Measurements from ENCODE around the gene TCEA2. TPM values are rescaled to one million over a fixed set of nuclear protein-coding genes. Genes with fewer than 3 reads are reported as not detected.

Gene TCEA2
- total and polyA plus RNA-seq, 2 of the 13 experiments (the other 11 are each of a cell fraction or from before 2014, with no cell fraction given): 28.1 to 33.7 TPM

DNA sequence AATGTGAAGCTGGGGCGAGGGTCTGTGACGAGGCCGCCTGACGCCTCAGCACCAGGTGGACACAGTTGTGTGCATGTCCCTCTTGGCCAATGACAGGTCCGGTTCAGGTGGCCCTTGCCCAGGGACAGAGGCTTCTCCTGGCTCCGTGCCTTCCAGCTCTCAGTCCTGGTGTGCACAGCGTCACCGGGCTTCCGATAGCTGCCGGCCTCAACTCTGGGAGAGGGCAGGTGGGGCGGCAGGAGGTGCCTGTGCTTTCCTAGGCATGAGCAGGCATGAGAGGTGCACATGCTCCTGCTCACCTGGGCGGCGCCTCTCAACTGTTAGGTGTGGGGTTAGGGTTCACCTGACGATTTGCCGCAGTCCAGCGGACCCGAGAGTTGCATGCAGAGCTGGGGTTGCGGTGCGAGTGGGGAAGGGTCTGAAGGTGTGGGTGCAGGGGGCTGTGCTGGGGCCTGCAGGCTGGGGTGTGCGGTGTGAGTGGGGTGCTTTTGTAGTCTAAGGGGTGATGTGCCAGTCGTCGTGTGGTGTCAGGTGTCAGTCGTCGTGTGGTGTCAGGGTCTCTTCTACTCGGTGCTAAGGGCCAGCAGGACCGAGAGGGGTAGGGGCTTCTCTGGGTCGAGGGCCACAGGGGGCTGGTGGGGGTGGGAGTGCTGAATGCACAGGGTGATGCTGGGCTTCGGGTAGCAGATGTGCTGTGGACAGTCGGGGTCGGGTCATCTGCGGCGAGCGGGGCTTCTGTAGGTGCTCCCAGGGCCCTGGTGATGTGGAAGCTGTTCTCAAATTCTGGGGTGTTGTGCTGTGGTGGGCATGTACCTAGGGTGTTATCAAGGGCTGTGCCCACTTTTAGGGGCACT is 9.8 kb upstream of the TCEA2 start (continued):
- TF ChIP-seq ZNF281 (CRISPR knock-in tag; IDR thresholded peaks at IDR 0.05; ENCODE audit: borderline replicate concordance): peak; percentile 45; the same call in 1 of the 2 replicates
- TF ChIP-seq CENPT (CRISPR knock-in tag; IDR thresholded peaks at IDR 0.05; ENCODE audit: low read depth): peak; percentile 58; the same call in 1 of the 2 replicates
- TF ChIP-seq BORCS8-MEF2B (CRISPR knock-in tag; IDR thresholded peaks at IDR 0.05): peak; percentile 74; the same call in 1 of the 2 replicates
- no peak for TF ChIP-seq CBX1 (IDR thresholded peaks at IDR 0.05; ENCODE audit: low read depth)
- no peak for TF ChIP-seq ZNF770 (CRISPR knock-in tag; IDR thresholded peaks at IDR 0.05)
- TF ChIP-seq THAP11 (CRISPR knock-in tag; IDR thresholded peaks at IDR 0.05): 0 out of 2 replicates have a peak, but pooled peaks have one; percentile 29
- no peak; the same call in 1 of the 2 replicates for TF ChIP-seq ZMYM2 (CRISPR knock-in tag; IDR thresholded peaks at IDR 0.05)
- TF ChIP-seq ZNF234 (CRISPR knock-in tag; conservative IDR thresholded peaks at IDR 0.05): no peak; the same call in 1 of the 2 replicates
- TF ChIP-seq CHD2 (IDR thresholded peaks at IDR 0.05; ENCODE audit: low read depth, low read length): no peak
- peak; percentile 39; the same call in 1 of the 2 replicates for TF ChIP-seq TBX3 (IDR thresholded peaks at IDR 0.05; ENCODE audit: borderline replicate concordance)
- no peak for TF ChIP-seq ZNF788 (CRISPR knock-in tag; IDR thresholded peaks at IDR 0.05; ENCODE audit: borderline replicate concordance)
- TF ChIP-seq ZNF512B (CRISPR knock-in tag; IDR thresholded peaks at IDR 0.05; ENCODE audit: borderline replicate concordance): peak; percentile 3; the same call in 1 of the 2 replicates
- TF ChIP-seq RXRA (CRISPR knock-in tag; IDR thresholded peaks at IDR 0.05): peak; percentile 76; the same call in 1 of the 2 replicates
- TF ChIP-seq MLXIP (CRISPR knock-in tag; IDR thresholded peaks at IDR 0.05; ENCODE audit: borderline replicate concordance): no peak
